ENCODE results near the gene DPH5.
"Not testable (repeated sequence)": the region's sequence is repeated elsewhere in the genome, so short reads cannot be mapped to it uniquely, and the experiment has no call there.

Gene DPH5

GRCh38 chr1:100982793-100983192 is 42.8 kb downstream of the DPH5 start:
- no peak for DNase-seq (ENCODE audit: low spot score)

DNA sequence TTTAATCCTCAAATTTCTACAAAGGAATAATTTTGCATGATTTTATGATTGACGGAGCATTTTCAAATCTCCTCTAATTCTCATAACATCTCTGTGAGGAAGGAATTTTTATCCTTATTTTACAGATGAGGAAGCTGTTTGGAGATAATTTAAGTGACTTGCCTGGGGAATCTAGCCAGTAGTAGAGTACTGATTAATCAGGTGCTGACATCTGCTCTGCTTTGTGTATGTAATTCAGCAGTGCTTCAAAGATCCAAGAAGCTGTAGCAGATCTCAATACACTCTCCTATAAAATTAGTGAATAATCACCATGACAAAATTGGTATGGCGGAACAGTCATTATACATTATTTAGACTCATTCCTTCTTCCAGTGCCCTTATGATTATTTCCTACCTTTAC is 46.0 kb downstream of the DPH5 start:
- no peak for DNase-seq (ENCODE audit: low spot score)

DNA sequence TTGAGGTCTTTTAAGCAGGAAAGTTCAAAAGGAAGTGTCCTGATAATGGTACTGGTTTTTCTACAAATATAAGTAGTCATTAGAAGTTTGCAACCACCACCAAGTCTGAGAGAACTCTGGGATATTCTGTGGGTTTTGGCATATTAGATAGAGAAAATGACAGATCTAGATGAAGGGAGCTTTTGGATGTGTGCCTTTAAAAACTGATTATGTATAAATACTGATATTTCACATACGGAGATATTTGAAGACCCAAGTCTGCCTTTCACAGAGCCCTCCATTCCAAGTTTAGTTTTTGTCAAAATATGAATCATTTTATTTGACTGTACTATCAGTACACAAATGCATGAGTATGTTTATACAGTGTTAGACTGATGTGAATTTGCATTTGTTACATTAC is 48.6 kb downstream of the DPH5 start:
- DNase-seq (ENCODE audit: low spot score) = no peak

- DNase-seq (ENCODE audit: low spot score) = no peak
These were observed 53.4 kb downstream of the DPH5 start for GRCh38 chr1:100972185-100972584.

DNA sequence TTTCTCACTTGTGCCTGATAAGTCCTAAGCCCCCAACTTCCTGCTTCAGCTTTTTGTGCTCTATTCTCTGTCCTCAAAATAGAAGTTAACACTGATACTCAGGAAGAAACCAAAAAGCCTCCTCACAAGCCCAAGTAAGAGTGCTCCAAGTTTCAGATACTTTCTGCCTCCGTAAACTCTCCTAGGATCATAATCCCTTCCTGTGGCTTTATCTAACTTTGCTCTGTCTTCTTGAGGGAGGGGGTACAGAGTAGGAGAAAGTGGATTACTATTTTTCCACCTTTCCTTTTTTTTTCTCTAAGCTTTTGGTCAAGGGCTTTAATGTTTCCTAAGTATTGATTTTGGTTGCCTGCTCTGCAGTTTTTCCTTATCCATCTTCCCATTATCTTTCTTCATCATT is 54.6 kb downstream of the DPH5 start:
- DNase-seq (ENCODE audit: low spot score) = no peak

GRCh38 chr1:100969327-100969726 is 56.3 kb downstream of the DPH5 start:
- no peak for DNase-seq (ENCODE audit: low spot score)

- no peak for DNase-seq (ENCODE audit: low spot score)
These were observed 57.0 kb downstream of the DPH5 start for GRCh38 chr1:100968621-100969020.

DNA sequence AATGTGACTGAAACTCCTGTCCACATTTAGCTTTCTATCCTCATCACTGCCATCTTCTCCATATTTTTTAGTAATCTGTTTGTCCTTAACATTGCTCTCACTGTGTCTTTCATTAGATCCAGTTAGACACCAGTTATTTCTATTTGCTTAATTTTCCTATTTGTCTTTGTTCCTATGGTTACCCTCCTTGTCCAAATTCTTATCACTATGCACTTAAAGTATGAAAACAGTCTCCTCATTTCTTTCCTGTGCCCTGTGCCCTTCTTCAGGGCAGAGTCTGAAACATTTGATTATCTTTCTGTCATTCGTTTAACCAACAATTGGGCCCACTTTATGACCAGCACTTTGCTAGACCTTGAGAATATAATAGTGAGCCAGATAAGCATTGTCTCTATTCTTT is 65.5 kb downstream of the DPH5 start:
- no peak for DNase-seq (ENCODE audit: low spot score)

DNA sequence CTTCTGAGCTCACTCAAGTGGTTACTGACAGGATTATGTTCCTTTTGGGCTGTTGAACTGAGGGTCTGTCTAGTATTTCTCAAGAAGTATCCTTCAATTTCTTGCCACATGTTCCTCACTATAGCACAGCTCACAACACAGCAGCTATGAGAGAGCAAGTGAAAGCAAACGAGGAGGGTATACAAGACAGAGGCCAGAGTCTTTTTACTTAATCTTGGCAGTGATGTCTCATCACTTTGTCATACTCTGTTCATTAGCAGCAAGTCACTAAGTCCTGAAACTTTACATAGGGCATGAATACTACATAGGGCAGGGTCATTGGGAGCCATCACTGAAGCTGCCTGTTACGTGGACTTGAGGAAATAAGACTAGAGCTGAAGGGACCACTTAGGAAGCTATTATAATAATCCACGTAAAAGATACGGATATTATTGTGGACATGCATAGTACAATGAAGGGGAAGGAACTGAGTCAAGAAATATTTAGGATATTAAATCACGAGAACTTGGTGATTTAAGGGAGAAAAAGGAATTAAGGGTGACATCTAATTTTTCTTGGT is 66.0 kb downstream of the DPH5 start:
- no peak for DNase-seq (ENCODE audit: low spot score)

GRCh38 chr1:100955322-100955721 is 70.3 kb downstream of the DPH5 start:
- DNase-seq (ENCODE audit: low spot score) = no peak

- no peak for DNase-seq (ENCODE audit: low spot score)
These were observed 71.4 kb downstream of the DPH5 start for GRCh38 chr1:100953960-100954730.

DNA sequence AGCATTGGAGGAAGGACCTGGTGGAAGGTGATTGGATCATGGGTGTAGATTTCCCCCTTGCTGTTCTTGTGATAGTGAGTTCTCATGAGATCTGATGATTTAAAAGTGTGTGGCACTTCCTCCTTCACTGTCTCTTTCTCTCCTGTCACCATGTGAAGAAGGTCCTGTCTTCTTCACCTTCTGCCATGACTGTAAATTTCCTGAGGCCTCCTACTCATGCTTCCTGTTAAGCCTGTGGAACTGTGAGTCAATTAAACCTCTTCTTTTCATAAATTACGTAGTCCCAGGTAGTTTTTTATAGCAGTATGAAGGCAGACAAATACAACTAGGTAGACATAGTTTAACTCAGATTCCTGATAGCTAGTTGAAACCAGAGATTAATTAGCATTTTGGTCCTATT is 72.6 kb downstream of the DPH5 start:
- DNase-seq (ENCODE audit: low spot score) = not testable (repeated sequence)

- no peak for DNase-seq (ENCODE audit: low spot score)
These were observed 73.4 kb downstream of the DPH5 start for GRCh38 chr1:100952104-100952745.

DNA sequence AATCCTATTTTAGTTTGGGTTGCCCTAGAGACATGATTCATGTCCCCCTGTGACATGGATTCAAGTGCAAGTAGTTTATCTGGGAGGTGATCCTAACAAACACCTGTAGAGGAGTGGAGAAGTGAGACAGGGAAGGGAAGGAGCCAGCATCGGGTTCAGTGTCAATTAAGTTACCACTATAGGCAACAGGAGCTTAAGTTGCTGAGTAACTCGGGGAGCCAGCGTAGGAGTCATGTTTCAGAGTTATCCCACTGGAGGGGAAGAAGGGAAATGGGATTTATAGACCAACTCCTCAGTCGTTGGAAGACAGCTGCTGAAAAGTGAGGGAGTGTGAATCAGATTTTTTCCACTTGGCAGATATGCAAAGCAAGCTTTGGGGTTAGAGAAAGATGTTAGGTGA is 74.8 kb downstream of the DPH5 start:
- no peak for DNase-seq (ENCODE audit: low spot score)

DNA sequence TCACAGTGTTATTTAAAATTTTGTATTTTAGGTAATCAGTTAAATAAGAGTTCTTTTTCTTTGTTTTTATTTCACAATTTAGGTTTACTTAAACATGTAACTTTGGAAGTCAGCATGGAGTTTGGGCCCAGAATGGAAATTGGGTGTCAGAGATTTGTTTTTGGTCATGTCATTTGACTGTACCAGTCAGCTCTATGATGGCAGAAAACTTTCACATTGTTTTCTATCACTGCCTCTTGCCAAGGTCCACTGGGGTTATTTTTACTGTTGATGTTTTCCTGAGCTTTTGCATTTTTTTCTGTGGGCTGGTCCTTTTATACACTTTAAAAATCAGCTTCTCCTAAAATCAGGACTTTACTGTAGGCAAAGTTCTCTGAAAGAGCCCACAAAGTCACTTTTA is 75.2 kb downstream of the DPH5 start:
- no peak for DNase-seq (ENCODE audit: low spot score)

GRCh38 chr1:100949515-100950158 is 75.9 kb downstream of the DPH5 start:
- DNase-seq (ENCODE audit: low spot score) = not testable (repeated sequence)

DNA sequence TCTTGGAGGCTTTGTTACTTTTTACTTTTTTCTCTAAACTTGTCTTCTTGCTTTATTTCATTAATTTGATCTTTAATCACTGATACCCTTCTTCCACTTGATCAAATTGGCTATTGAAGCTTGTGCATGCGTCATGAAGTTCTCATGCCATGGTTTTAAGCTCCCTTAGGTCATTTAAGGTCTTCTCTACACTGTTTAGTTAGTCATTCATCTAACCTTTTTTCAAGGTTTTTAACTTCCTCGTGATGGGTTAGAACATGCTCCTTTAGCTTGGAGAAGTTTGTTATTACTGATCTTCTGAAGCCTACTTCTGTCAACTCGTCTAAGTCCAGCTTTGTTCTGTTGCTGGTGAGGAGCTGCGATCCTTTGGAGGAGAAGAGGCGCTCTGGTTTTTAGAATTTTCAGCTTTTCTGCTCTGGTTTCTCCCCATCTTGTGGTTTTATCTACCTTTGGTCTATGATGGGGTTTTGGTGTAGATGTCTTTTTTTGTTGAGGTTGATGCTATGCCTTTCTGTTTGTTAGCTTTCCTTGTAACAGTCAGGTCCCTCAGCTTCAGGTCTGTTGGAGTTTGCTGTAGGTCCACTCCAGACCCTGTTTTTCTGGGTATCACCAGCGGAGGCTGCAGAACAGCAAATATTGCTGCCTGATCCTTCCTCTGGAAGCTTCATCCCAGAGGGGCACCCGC is 76.7 kb downstream of the DPH5 start:
- not testable (repeated sequence) for DNase-seq (ENCODE audit: low spot score)

GRCh38 chr1:100947816-100948215 is 77.8 kb downstream of the DPH5 start:
- not testable (repeated sequence) for DNase-seq (ENCODE audit: low spot score)

DNA sequence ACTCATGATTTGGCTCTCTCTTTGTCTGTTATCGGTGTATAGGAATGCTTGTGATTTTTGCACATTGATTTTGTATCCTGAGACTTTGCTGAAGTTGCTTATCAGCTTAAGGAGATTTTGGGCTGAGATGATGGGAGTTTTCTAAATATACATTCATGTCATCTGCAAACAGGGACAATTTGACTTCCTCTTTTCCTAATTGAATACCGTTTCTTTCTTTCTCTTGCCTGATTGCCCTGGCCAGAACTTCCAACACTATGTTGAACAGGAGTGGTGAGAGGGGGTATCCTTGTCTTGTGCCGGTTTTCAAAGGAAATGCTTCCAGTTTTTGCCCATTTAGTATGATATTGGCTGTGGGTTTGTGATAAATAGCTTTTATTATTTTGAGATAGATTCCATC is 79.5 kb downstream of the DPH5 start:
- DNase-seq (ENCODE audit: low spot score) = not testable (repeated sequence)

DNA sequence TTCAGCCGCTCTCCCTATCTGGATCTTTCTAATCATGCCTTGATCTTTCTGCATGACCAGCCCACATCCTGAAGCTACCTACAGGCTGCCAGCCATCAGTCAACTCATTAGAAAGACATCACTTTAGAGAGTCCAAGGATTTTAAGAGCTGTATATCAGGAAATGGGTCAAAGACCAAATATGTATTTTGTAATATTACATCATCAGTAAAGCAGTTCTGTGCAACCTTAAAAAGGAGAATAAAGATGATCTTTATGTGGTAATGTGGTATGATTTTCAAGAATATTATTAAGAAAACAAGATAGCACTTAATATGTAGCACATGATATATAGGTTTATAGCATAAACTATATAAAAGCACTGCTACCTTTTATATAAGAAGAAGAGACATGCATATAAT is 82.1 kb downstream of the DPH5 start:
- no peak for DNase-seq (ENCODE audit: low spot score)

DNA sequence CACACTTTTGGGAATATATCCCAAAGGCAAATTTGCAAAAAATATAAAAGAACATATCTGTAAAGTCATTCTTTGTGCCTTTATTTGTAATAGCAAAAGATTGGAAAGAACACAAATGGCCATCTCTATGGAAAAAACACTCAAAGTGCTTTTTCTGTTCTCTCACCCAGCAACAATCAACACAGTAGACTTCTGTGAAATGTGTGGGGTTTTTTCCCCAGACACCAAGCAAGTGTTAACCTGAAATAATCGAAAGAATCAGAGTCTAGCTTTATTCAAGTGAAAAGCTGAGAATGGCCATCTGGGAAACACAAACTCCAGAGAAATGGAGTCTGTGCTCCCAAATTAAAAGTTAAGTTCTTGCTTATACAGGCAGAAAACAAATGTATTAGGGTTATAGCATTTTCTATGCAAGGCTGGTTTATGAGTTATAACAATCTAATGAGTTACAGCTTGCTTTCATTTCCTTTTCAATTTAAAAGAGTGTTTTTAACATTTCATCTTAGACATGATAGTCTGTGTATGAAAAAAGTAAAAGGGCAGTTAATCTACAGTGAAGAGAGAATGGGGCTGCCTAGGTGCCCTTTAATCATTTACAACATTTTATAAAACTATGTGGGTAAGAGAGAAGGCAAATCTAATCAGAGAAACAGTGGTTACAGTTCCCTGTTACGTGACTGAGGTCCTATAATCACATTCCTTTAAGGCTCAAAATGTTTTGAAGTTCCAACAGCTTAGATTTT is 83.1 kb downstream of the DPH5 start:
- no peak for DNase-seq (ENCODE audit: low spot score)
